IMR-90 (cell line): ENCODE results near the gene P2RX3. TPM values are rescaled to one million over a fixed set of nuclear protein-coding genes. Genes with fewer than 3 reads are reported as not detected.

Source experiments
- ATAC-seq: fragments of 200-7000 bp; cut with Tn5 transposase; 2 replicates; pipeline ENCODE4 v1.9.1; 2020; ENCODE audit warnings: low read depth, mild to moderate bottlenecking, moderate library complexity
- BruUV-seq: library from RNA; stranded (reverse); fragments of 400-500 nt; replicated peaks from 2 replicates; lab custom pipeline; 2021; lab: Mats Ljungman, UMichigan
- CTCF ChIA-PET: fragments of 300-600 bp; formaldehyde crosslinking; extraction: SDS; loops from one replicate; lab custom pipeline; 2021; ENCODE audit warnings: antibody characterized with exemption; lab: Yijun Ruan, JAX
- POLR2A ChIA-PET: fragments of 300-600 bp; sonication (Branson Sonifier 250); formaldehyde crosslinking; loops from one replicate; lab custom pipeline; 2022; ENCODE audit warnings: antibody characterized with exemption; ENCODE audit not compliant: unreplicated experiment; lab: Charles Lee
- DNase-seq: peaks from one replicate; pipeline ENCODE4 v3.0.0; 2013
- H2AFZ ChIP-seq: replicated peaks from 2 replicates; pipeline ENCODE3; 2013; ENCODE audit warnings: low read length, mild to moderate bottlenecking; ENCODE audit not compliant: poor library complexity
- H2AK5ac ChIP-seq: 2 replicates; pipeline ENCODE4 v1.6.1; 2013; ENCODE audit warnings: low read depth, low read length, inconsistent platforms
- H2AK9ac ChIP-seq: replicated peaks from 2 replicates; pipeline ENCODE3; 2013; ENCODE audit warnings: mild to moderate bottlenecking, low read depth, low read length, moderate library complexity; ENCODE audit not compliant: poor library complexity
- H2BK120ac ChIP-seq: 2 replicates; pipeline ENCODE4 v1.6.1; 2013; ENCODE audit warnings: low read depth, low read length, inconsistent platforms
- H2BK15ac ChIP-seq: 3 replicates; pipeline ENCODE4 v1.6.1; 2013; ENCODE audit warnings: low read depth, low read length, inconsistent platforms
- H2BK20ac ChIP-seq: 2 replicates; pipeline ENCODE4 v1.6.1; 2013; ENCODE audit warnings: low read depth, mild to moderate bottlenecking, inconsistent platforms, low read length, moderate library complexity
- H2BK5ac ChIP-seq: 2 replicates; pipeline ENCODE4 v1.6.1; 2013; ENCODE audit warnings: mild to moderate bottlenecking, low read depth, low read length, inconsistent platforms; ENCODE audit not compliant: poor library complexity, severe bottlenecking
- H3K14ac ChIP-seq: replicated peaks from 2 replicates; pipeline ENCODE4 v1.6.1; 2013; ENCODE audit warnings: low read depth, low read length, inconsistent platforms
- H3K18ac ChIP-seq: 2 replicates; pipeline ENCODE4 v1.6.1; 2013; ENCODE audit warnings: low read depth, low read length, control low read depth
- H3K23ac ChIP-seq: 2 replicates; pipeline ENCODE4 v1.6.1; 2013; ENCODE audit warnings: low read depth, low read length, inconsistent platforms
- H3K27ac ChIP-seq: 2 replicates; pipeline ENCODE4 v1.5.1; 2013; ENCODE audit warnings: mild to moderate bottlenecking, control low read depth, low read length; ENCODE audit not compliant: insufficient read depth
- H3K27me3 ChIP-seq: 2 replicates; pipeline ENCODE4 v1.6.1; 2013; ENCODE audit warnings: low read length; ENCODE audit not compliant: control insufficient read depth, insufficient read depth
- H3K36me3 ChIP-seq: 2 replicates; pipeline ENCODE4 v1.6.1; 2013; ENCODE audit warnings: low read length, mixed read lengths; ENCODE audit not compliant: control insufficient read depth, insufficient read depth
- H3K4ac ChIP-seq: 2 replicates; pipeline ENCODE4 v1.6.1; 2013; ENCODE audit warnings: low read depth, low read length, inconsistent platforms
- H3K4me1 ChIP-seq: 2 replicates; pipeline ENCODE4 v1.6.1; 2013; ENCODE audit warnings: low read length, mixed read lengths; ENCODE audit not compliant: control insufficient read depth, insufficient read depth
- H3K4me2 ChIP-seq: 2 replicates; pipeline ENCODE4 v1.6.1; 2013; ENCODE audit warnings: low read depth, mild to moderate bottlenecking, control low read depth, low read length, moderate library complexity
- H3K4me3 ChIP-seq: 2 replicates; pipeline ENCODE4 v1.5.1; 2013; ENCODE audit warnings: low read depth, mild to moderate bottlenecking, control low read depth, low read length, moderate library complexity; ENCODE audit not compliant: insufficient read depth
- H3K56ac ChIP-seq: 2 replicates; pipeline ENCODE4 v1.6.1; 2013; ENCODE audit warnings: low read length, inconsistent platforms; ENCODE audit not compliant: insufficient read depth; ENCODE audit errors: extremely low read depth
- H3K79me1 ChIP-seq, 2 experiments: 2 replicates each; pipeline ENCODE4 v1.6.1; 2013; ENCODE audit warnings: low read length in 2 of 2, inconsistent platforms in 1 of 2, low read depth in 1 of 2
- H3K9ac ChIP-seq: 2 replicates; pipeline ENCODE4 v1.6.1; 2013; ENCODE audit warnings: low read depth, low read length, control low read depth
- H3K9me1 ChIP-seq: 2 replicates; pipeline ENCODE4 v1.6.1; 2013; ENCODE audit warnings: low read length, inconsistent platforms; ENCODE audit not compliant: insufficient read depth
- H3K9me3 ChIP-seq: 2 replicates; pipeline ENCODE4 v1.6.1; 2013; ENCODE audit warnings: low read length; ENCODE audit not compliant: control insufficient read depth, insufficient read depth
- H4K20me1 ChIP-seq: 2 replicates; pipeline ENCODE4 v1.6.1; 2013; ENCODE audit warnings: low read length, inconsistent platforms; ENCODE audit not compliant: insufficient read depth
- H4K5ac ChIP-seq: 2 replicates; pipeline ENCODE4 v1.6.1; 2013; ENCODE audit warnings: mild to moderate bottlenecking, low read depth, low read length, control low read depth
- H4K8ac ChIP-seq, 2 experiments: 2 replicates each; pipeline ENCODE4 v1.6.1; 2013; ENCODE audit warnings: low read depth in 2 of 2, low read length in 2 of 2, control low read depth in 1 of 2, inconsistent platforms in 1 of 2
- H4K91ac ChIP-seq: 2 replicates; pipeline ENCODE4 v1.6.1; 2013; ENCODE audit warnings: low read depth, low read length, inconsistent platforms; ENCODE audit not compliant: insufficient read depth
- BHLHE40 ChIP-seq: fragments of 150-350 bp; IDR thresholded peaks from 2 replicates; pipeline ENCODE4 v1.6.1; 2016; ENCODE audit warnings: mild to moderate bottlenecking, low read depth, low read length
- CEBPB ChIP-seq: IDR thresholded peaks from 2 replicates; pipeline ENCODE4 v1.6.1; 2012; ENCODE audit warnings: low read depth, low read length, improper control_type of control experiment
- CHD1 ChIP-seq: IDR thresholded peaks from 2 replicates; pipeline ENCODE4 v1.6.1; 2012; ENCODE audit warnings: low read depth, low read length, improper control_type of control experiment
- ELK1 ChIP-seq: fragments of 150-350 bp; IDR thresholded peaks from 2 replicates; pipeline ENCODE4 v1.6.1; 2016; ENCODE audit warnings: low read depth, mild to moderate bottlenecking, low read length, moderate library complexity, borderline replicate concordance
- MAFK ChIP-seq: IDR thresholded peaks from 2 replicates; pipeline ENCODE4 v1.6.1; 2012; ENCODE audit warnings: low read depth, low read length, improper control_type of control experiment
- MAZ ChIP-seq: IDR thresholded peaks from 2 replicates; pipeline ENCODE4 v1.6.1; 2012; ENCODE audit warnings: low read depth, mild to moderate bottlenecking, low read length, improper control_type of control experiment, moderate library complexity, borderline replicate concordance
- MXI1 ChIP-seq: IDR thresholded peaks from 2 replicates; pipeline ENCODE4 v1.6.1; 2012; ENCODE audit warnings: low read depth, mild to moderate bottlenecking, low read length, moderate library complexity, borderline replicate concordance
- NFE2L2 ChIP-seq: fragments of 150-350 bp; IDR thresholded peaks from 2 replicates; pipeline ENCODE4 v1.6.1; 2016; ENCODE audit warnings: low read depth, mild to moderate bottlenecking, low read length
- SMC3 ChIP-seq: fragments of 150-350 bp; IDR thresholded peaks from 2 replicates; pipeline ENCODE4 v1.6.1; 2016; ENCODE audit warnings: low read depth, mild to moderate bottlenecking, antibody characterized with exemption, low read length, moderate library complexity
- WGBS, 2 experiments: methylation state at CpG; one replicate each; pipeline versions ENCODE4 v1.1.5 to v1.1.7; 2013; ENCODE audit warnings: missing lambda C conversion rate in 2 of 2; ENCODE audit not compliant: insufficient read length in 1 of 2; ENCODE audit errors: extremely low coverage in 2 of 2; 5-methylcytosine and 5-hydroxymethylcytosine counted together
- dilution Hi-C: fragments of 300-500 bp; cut with HindIII; formaldehyde crosslinking; loops from one replicate; pipeline ENCODE4 v1.14.3; 2018; ENCODE audit warnings: low sequenced_read_pairs; ENCODE audit not compliant: unreplicated experiment
- in situ Hi-C: fragments of 300-500 bp; cut with MboI; formaldehyde crosslinking; loops from 3 replicates; pipeline ENCODE4 v1.14.3; 2019; ENCODE audit warnings: low sequenced_read_pairs, inconsistent platforms, mixed read lengths
- intact Hi-C: fragments of 100-400 bp; cut with micrococcal nuclease; formaldehyde crosslinking; loops from 2 replicates; pipeline ENCODE4 v1.10.0; 2022
- polyA plus RNA-seq, 3 experiments: library from polyadenylated mRNA; depleted of rRNA; stranded (reverse); fragments of >200 nt; gene quantifications; 2 replicates each; pipeline ENCODE4 v1.2.3, GENCODE V29; 2012; ENCODE audit warnings: low replicate concordance in 1 of 3
- total RNA-seq: library from RNA; depleted of rRNA; stranded (reverse); fragments of >200 nt; gene quantifications from 2 replicates; pipeline ENCODE4 v1.2.3, GENCODE V29; 2012

The P2RX3 gene
- total and polyA plus RNA-seq, 2 of the 4 experiments (the other 2 are of a cell fraction) = not detected

GRCh38 chr11:57359896-57360690, 21.9 kb downstream of the P2RX3 start:
- in situ Hi-C loops = loop anchor here (25.0 kb wide), 1 partner anchor 523 kb away; no protein-coding TSS in a partner anchor
- no peak overlapping the region for H3K27ac ChIP-seq

More at GRCh38 chr11:57359896-57360690, 21.9 kb downstream of the P2RX3 start:
- H3K27me3 ChIP-seq = peaks cover 38% of the 10 kb centered on the region
- H2AK5ac ChIP-seq = no peak overlapping the region
- no peak overlapping the region for H2BK120ac ChIP-seq
- no peak overlapping the region for H3K18ac ChIP-seq
- H4K8ac ChIP-seq = no peak overlapping the region
- intact Hi-C loops = no loop called here
- H3K79me1 ChIP-seq = no peaks in the 10 kb centered on the region
- H4K5ac ChIP-seq = no peak overlapping the region
- H3K36me3 ChIP-seq = no peaks in the 10 kb centered on the region
- H3K9me3 ChIP-seq = peaks cover 3% of the 10 kb centered on the region; the same call in 1 of the 2 replicates
- 31% methylated on average over 5 of the region's 9 CpGs; no CpG with 5 or more reads in 1 of the 2 experiments for WGBS, 2 experiments
- ATAC-seq = no peak
- no peak overlapping the region for H2AK9ac ChIP-seq
- no peak overlapping the region for H3K4me2 ChIP-seq
- H3K9me1 ChIP-seq = no peaks in the 10 kb centered on the region
- H3K14ac ChIP-seq = no peak overlapping the region
- no peak overlapping the region for H3K4me3 ChIP-seq
- H3K56ac ChIP-seq = no peak overlapping the region
- ChIA-PET CTCF (no interaction called here), POLR2A (no interaction called here)
- no peak overlapping the region for H2BK5ac ChIP-seq
- H3K4ac ChIP-seq = no peak overlapping the region
- no TSS peak for BruUV-seq
- DNase-seq = no peak
- H3K9ac ChIP-seq = no peak overlapping the region
- H4K91ac ChIP-seq = no peak overlapping the region
- TF ChIP-seq CEBPB (no peak), NFE2L2 (no peak), CHD1 (no peak), BHLHE40 (no peak), MAZ (no peak), SMC3 (no peak), MXI1 (no peak), ELK1 (no peak), MAFK (no peak)
- H2BK20ac ChIP-seq = no peak overlapping the region
- no peak overlapping the region for H3K23ac ChIP-seq
- no peaks in the 10 kb centered on the region for H4K20me1 ChIP-seq
- dilution Hi-C loops = no loop called here
- no peaks in the 10 kb centered on the region for H3K4me1 ChIP-seq
- no peak overlapping the region for H2AFZ ChIP-seq
- H2BK15ac ChIP-seq = no peak overlapping the region
